ENCODE measurements around the gene DEFB121.

- TF ChIP-seq POLR2A (IDR thresholded peaks at IDR 0.05; ENCODE audit: low read length) = no peak
- no peak for TF ChIP-seq GATA1 (IDR thresholded peaks at IDR 0.05; ENCODE audit: low read depth, low read length)
Observed at GRCh38 chr20:31454361-31454760, 48.3 kb upstream of the DEFB121 start.

Measured in erythroblast (primary cell).